Tongue (tissue), 2 donors: ENCODE data around the gene IQCM. TPM values are rescaled to one million over a fixed set of nuclear protein-coding genes. Genes with fewer than 3 reads are reported as not detected.
A peak's percentile ranks its signal among the peaks of the same experiment; 100 is the strongest.

Source experiments
- DNase-seq: peaks from one replicate; pipeline ENCODE4 v3.0.0-alpha.2; 2015
- total RNA-seq: library from RNA; depleted of rRNA; stranded (reverse); fragments of >200 nt; gene quantifications from one replicate; pipeline ENCODE4 v1.2.3, GENCODE V29; 2014

IQCM gene
- not detected for total RNA-seq

- no peak for DNase-seq
These were observed at the start of gene IQCM for GRCh38 chr4:149815743-149816142. Gene IQCM (minus strand): TSS chr4:149815843. CDS start chr4:149742691, 73,152 bp downstream.

- no peak for DNase-seq
These were observed 41.8 kb upstream of the IQCM start for GRCh38 chr4:149857446-149857845.

GRCh38 chr4:149845743-149846142 lies 30.1 kb upstream of the IQCM start:
- DNase-seq = peak; percentile 7

- no peak for DNase-seq
These were observed 26.0 kb upstream of the IQCM start for GRCh38 chr4:149841686-149842085.

GRCh38 chr4:149838036-149838435 lies 22.4 kb upstream of the IQCM start:
- no peak for DNase-seq

GRCh38 chr4:149836546-149836945 lies 20.9 kb upstream of the IQCM start:
- no peak for DNase-seq

- DNase-seq = no peak
These were observed 19.6 kb upstream of the IQCM start for GRCh38 chr4:149835280-149835679.

GRCh38 chr4:149831656-149832208 lies 16.1 kb upstream of the IQCM start:
- DNase-seq = no peak

- no peak for DNase-seq
These were observed 15.2 kb upstream of the IQCM start for GRCh38 chr4:149830823-149831222.

GRCh38 chr4:149825336-149825735 lies 9.7 kb upstream of the IQCM start:
- no peak for DNase-seq

GRCh38 chr4:149823769-149824221 lies 8.2 kb upstream of the IQCM start:
- peak; percentile 2 for DNase-seq

GRCh38 chr4:149801416-149801815 lies 14.2 kb downstream of the IQCM start:
- DNase-seq = no peak

GRCh38 chr4:149799546-149799945 lies 16.1 kb downstream of the IQCM start:
- DNase-seq = no peak

GRCh38 chr4:149796381-149796780 lies 19.3 kb downstream of the IQCM start:
- no peak for DNase-seq

- DNase-seq = no peak
These were observed 20.4 kb downstream of the IQCM start for GRCh38 chr4:149795256-149795655.

- DNase-seq = no peak
These were observed 21.3 kb downstream of the IQCM start for GRCh38 chr4:149794352-149794751.

- no peak for DNase-seq
These were observed 22.2 kb downstream of the IQCM start for GRCh38 chr4:149793459-149793858.

- DNase-seq = peak; percentile 15
These were observed 23.8 kb downstream of the IQCM start for GRCh38 chr4:149791851-149792250.

GRCh38 chr4:149790172-149790907 lies 25.3 kb downstream of the IQCM start:
- no peak for DNase-seq

GRCh38 chr4:149788300-149788699 lies 27.3 kb downstream of the IQCM start:
- no peak for DNase-seq

- DNase-seq = peak; percentile 16
These were observed 29.8 kb downstream of the IQCM start for GRCh38 chr4:149785696-149786431.

GRCh38 chr4:149784018-149784417 lies 31.6 kb downstream of the IQCM start:
- DNase-seq = no peak

- no peak for DNase-seq
These were observed 34.5 kb downstream of the IQCM start for GRCh38 chr4:149781150-149781549.
